GM04504 (cell line): ENCODE results near the gene ZFAND6.
"Not testable (repeated sequence)": the region's sequence is repeated elsewhere in the genome, so short reads cannot be mapped to it uniquely, and the experiment has no call there.

Experiments
- DNase-seq: peaks from one replicate; pipeline ENCODE4 v3.0.0-alpha.2; 2012; ENCODE audit warnings: low read depth

The ZFAND6 gene

GRCh38 chr15:80151576-80151975 lies 92.1 kb downstream of the ZFAND6 start:
- DNase-seq = no peak

GRCh38 chr15:80152180-80152895 lies 92.9 kb downstream of the ZFAND6 start:
- peak; percentile 88 for DNase-seq

- DNase-seq = peak; percentile 35
Measured at GRCh38 chr15:80152896-80153876, 93.7 kb downstream of the ZFAND6 start, which contains the start of gene FAH. FAH (plus strand) TSS chr15:80152999; CDS start chr15:80153055, 56 bp downstream.

- DNase-seq = no peak
Measured at GRCh38 chr15:80153900-80154299, 94.4 kb downstream of the ZFAND6 start.

- DNase-seq = no peak
Measured at GRCh38 chr15:80154336-80154735, 94.9 kb downstream of the ZFAND6 start.

GRCh38 chr15:80155001-80155377 lies 95.5 kb downstream of the ZFAND6 start:
- DNase-seq = no peak

- not testable (repeated sequence) for DNase-seq
Measured at GRCh38 chr15:80155378-80156175, 96.1 kb downstream of the ZFAND6 start.

- no peak for DNase-seq
Measured at GRCh38 chr15:80156176-80156720, 96.8 kb downstream of the ZFAND6 start.

- DNase-seq = no peak
Measured at GRCh38 chr15:80157215-80157614, 97.7 kb downstream of the ZFAND6 start.

- no peak for DNase-seq
Measured at GRCh38 chr15:80159301-80159700, 99.8 kb downstream of the ZFAND6 start.

GRCh38 chr15:80159811-80160569 lies 100.5 kb downstream of the ZFAND6 start:
- no peak for DNase-seq

GRCh38 chr15:80160570-80161156 lies 101.2 kb downstream of the ZFAND6 start:
- DNase-seq = peak; percentile 88

GRCh38 chr15:80161468-80162016 lies 102.1 kb downstream of the ZFAND6 start:
- no peak for DNase-seq

GRCh38 chr15:80162059-80162554 lies 102.6 kb downstream of the ZFAND6 start:
- DNase-seq = no peak

GRCh38 chr15:80163217-80163616 lies 103.7 kb downstream of the ZFAND6 start:
- no peak for DNase-seq

GRCh38 chr15:80163897-80164296 lies 104.4 kb downstream of the ZFAND6 start:
- DNase-seq = no peak

GRCh38 chr15:80167936-80168335 lies 108.5 kb downstream of the ZFAND6 start:
- no peak for DNase-seq

GRCh38 chr15:80168421-80168820 lies 108.9 kb downstream of the ZFAND6 start:
- no peak for DNase-seq

GRCh38 chr15:80169768-80170357 lies 110.4 kb downstream of the ZFAND6 start:
- no peak for DNase-seq

GRCh38 chr15:80170596-80170995 lies 111.1 kb downstream of the ZFAND6 start:
- DNase-seq = no peak
